ENCODE data around the gene KCND2.
A peak's percentile ranks its signal among the peaks of the same experiment; 100 is the strongest.
"Not testable (repeated sequence)": the region's sequence is repeated elsewhere in the genome, so short reads cannot be mapped to it uniquely, and the experiment has no call there.

The KCND2 gene

GRCh38 chr7:120775755-120776154 lies 502.8 kb downstream of the KCND2 start:
- DNase-seq = no peak

GRCh38 chr7:120779078-120779477 lies 506.1 kb downstream of the KCND2 start:
- not testable (repeated sequence) for DNase-seq

- DNase-seq = not testable (repeated sequence)
Observed at GRCh38 chr7:120780451-120780850, 507.5 kb downstream of the KCND2 start.

- DNase-seq = no peak
Observed at GRCh38 chr7:120780938-120781337, 508.0 kb downstream of the KCND2 start.

GRCh38 chr7:120781924-120782323 lies 508.9 kb downstream of the KCND2 start:
- not testable (repeated sequence) for DNase-seq

GRCh38 chr7:120783273-120783672 lies 510.3 kb downstream of the KCND2 start:
- no peak for DNase-seq

- no peak for DNase-seq
Observed at GRCh38 chr7:120783721-120784120, 510.7 kb downstream of the KCND2 start.

- no peak for DNase-seq
Observed at GRCh38 chr7:120785095-120785494, 512.1 kb downstream of the KCND2 start.

- peak; percentile 47 for DNase-seq
Observed at GRCh38 chr7:120792091-120792860, 519.3 kb downstream of the KCND2 start.

- no peak for DNase-seq
Observed at GRCh38 chr7:120792861-120793130, 519.8 kb downstream of the KCND2 start.

GRCh38 chr7:120793213-120793936 lies 520.4 kb downstream of the KCND2 start:
- no peak for DNase-seq

GRCh38 chr7:120794106-120794729 lies 521.2 kb downstream of the KCND2 start:
- DNase-seq = no peak

- DNase-seq = no peak
Observed at GRCh38 chr7:120797026-120797645, 524.2 kb downstream of the KCND2 start.

GRCh38 chr7:120799147-120799546 lies 526.2 kb downstream of the KCND2 start:
- no peak for DNase-seq

Data from CD4-positive, alpha-beta T cell treated with Interleukin-10 for 1 hour (primary cell).